HEK293T (cell line): ENCODE measurements around the gene DOCK9.
A peak's percentile ranks its signal among the peaks of the same experiment; 100 is the strongest.

Source experiments
- FOXA1 ChIP-seq: fragments of 450-650 bp; IDR thresholded peaks from 2 replicates; pipeline ENCODE4 v1.6.1; 2016; ENCODE audit warnings: mild to moderate bottlenecking
- FOXK2 ChIP-seq: fragments of 450-650 bp; IDR thresholded peaks from 2 replicates; pipeline ENCODE4 v1.6.1; 2016; ENCODE audit warnings: mild to moderate bottlenecking
- NFRKB ChIP-seq: fragments of 450-650 bp; IDR thresholded peaks from 2 replicates; pipeline ENCODE4 v1.6.1; 2016; ENCODE audit warnings: mild to moderate bottlenecking, moderate library complexity
- TF ChIP-seq, protein P1 (sequence below): fragments of 450-650 bp; IDR thresholded peaks from 2 replicates; pipeline ENCODE4 v1.6.1; 2016

DNA sequence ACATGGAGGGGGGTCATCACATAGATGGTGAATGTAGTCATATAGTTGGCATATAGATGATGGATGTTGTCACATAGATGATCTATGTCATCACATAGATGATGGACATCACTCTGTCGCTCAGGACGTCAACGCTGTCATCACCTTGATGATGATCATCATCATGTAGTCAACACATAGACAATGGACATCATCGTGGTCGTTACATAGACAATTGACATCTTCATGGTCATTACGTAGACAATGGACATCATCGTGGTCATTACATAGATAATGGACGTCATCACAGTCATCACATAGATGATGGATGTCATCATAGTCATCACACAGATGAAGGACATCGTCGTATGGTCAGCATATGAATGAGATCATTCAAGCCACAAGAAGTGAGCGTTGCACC lies 196.8 kb downstream of the DOCK9 start:
- TF ChIP-seq, protein P1, sequence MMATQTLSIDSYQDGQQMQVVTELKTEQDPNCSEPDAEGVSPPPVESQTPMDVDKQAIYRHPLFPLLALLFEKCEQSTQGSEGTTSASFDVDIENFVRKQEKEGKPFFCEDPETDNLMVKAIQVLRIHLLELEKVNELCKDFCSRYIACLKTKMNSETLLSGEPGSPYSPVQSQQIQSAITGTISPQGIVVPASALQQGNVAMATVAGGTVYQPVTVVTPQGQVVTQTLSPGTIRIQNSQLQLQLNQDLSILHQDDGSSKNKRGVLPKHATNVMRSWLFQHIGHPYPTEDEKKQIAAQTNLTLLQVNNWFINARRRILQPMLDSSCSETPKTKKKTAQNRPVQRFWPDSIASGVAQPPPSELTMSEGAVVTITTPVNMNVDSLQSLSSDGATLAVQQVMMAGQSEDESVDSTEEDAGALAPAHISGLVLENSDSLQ: peak; percentile 13; the same call in 1 of the 2 replicates
- TF ChIP-seq FOXA1: no peak
- TF ChIP-seq NFRKB: no peak
- no peak for TF ChIP-seq FOXK2
